H9 (cell line): ENCODE results near the gene NPIPB6. TPM values are rescaled to one million over a fixed set of nuclear protein-coding genes. Genes with fewer than 3 reads are reported as not detected.
A peak's percentile ranks its signal among the peaks of the same experiment; 100 is the strongest.

ENCODE experiments used
- DNase-seq: peaks from one replicate; pipeline ENCODE4 v3.0.0-alpha.2; 2017
- H2AFZ ChIP-seq: one replicate; pipeline ENCODE4 v1.6.1; 2013; ENCODE audit warnings: mild to moderate bottlenecking, low read length, control low read depth, moderate library complexity
- H2AK5ac ChIP-seq: 2 replicates; pipeline ENCODE4 v1.6.1; 2013; ENCODE audit warnings: low read length, control low read depth, mixed read lengths; ENCODE audit not compliant: insufficient read length
- H2BK120ac ChIP-seq: one replicate; pipeline ENCODE4 v1.6.1; 2013; ENCODE audit warnings: low read depth, mild to moderate bottlenecking, low read length, control low read depth, inconsistent platforms; ENCODE audit not compliant: poor library complexity, severe bottlenecking
- H2BK12ac ChIP-seq: 2 replicates; pipeline ENCODE4 v1.6.1; 2013; ENCODE audit warnings: low read length, control low read depth, mixed read lengths, low read depth; ENCODE audit not compliant: insufficient read length
- H2BK15ac ChIP-seq: 2 replicates; pipeline ENCODE4 v1.6.1; 2013; ENCODE audit warnings: low read depth, low read length, control low read depth
- H2BK20ac ChIP-seq: one replicate; pipeline ENCODE4 v1.6.1; 2013; ENCODE audit warnings: low read depth, mild to moderate bottlenecking, low read length, control low read depth, inconsistent platforms; ENCODE audit not compliant: poor library complexity, severe bottlenecking
- H2BK5ac ChIP-seq: 2 replicates; pipeline ENCODE4 v1.6.1; 2013; ENCODE audit warnings: low read length, control low read depth, mixed read lengths; ENCODE audit not compliant: insufficient read length
- H3K14ac ChIP-seq: 2 replicates; pipeline ENCODE4 v1.6.1; 2013; ENCODE audit warnings: low read length, control low read depth; ENCODE audit not compliant: insufficient read depth
- H3K18ac ChIP-seq: 2 replicates; pipeline ENCODE4 v1.6.1; 2013; ENCODE audit warnings: low read depth, mild to moderate bottlenecking, mixed read lengths, low read length, control low read depth; ENCODE audit not compliant: insufficient read length
- H3K23ac ChIP-seq: 2 replicates; pipeline ENCODE4 v1.6.1; 2013; ENCODE audit warnings: low read length, control low read depth, mixed read lengths, low read depth; ENCODE audit not compliant: insufficient read length
- H3K23me2 ChIP-seq: 2 replicates; pipeline ENCODE4 v1.6.1; 2013; ENCODE audit warnings: low read depth, mild to moderate bottlenecking, mixed read lengths, low read length, control low read depth; ENCODE audit not compliant: insufficient read length, poor library complexity, severe bottlenecking
- H3K27ac ChIP-seq: 2 replicates; pipeline ENCODE4 v1.5.1; 2013; ENCODE audit warnings: low read length, control low read depth, mixed read lengths, low read depth; ENCODE audit not compliant: insufficient read length
- H3K27me3 ChIP-seq: 2 replicates; pipeline ENCODE4 v1.6.1; 2013; ENCODE audit warnings: low read length, control low read depth, inconsistent platforms; ENCODE audit not compliant: insufficient read depth
- H3K4ac ChIP-seq: 2 replicates; pipeline ENCODE4 v1.6.1; 2013; ENCODE audit warnings: low read depth, mild to moderate bottlenecking, control low read depth, inconsistent platforms, low read length, moderate library complexity
- H3K4me1 ChIP-seq: 2 replicates; pipeline ENCODE4 v1.6.1; 2013; ENCODE audit warnings: low read length, control low read depth, inconsistent platforms; ENCODE audit not compliant: insufficient read depth
- H3K4me2 ChIP-seq: 2 replicates; pipeline ENCODE4 v1.6.1; 2013; ENCODE audit warnings: low read length, control low read depth, mixed read lengths; ENCODE audit not compliant: insufficient read length, insufficient read depth
- H3K56ac ChIP-seq: 2 replicates; pipeline ENCODE4 v1.6.1; 2013; ENCODE audit warnings: low read depth, mild to moderate bottlenecking, mixed read lengths, low read length, control low read depth; ENCODE audit not compliant: insufficient read length
- H3K79me1 ChIP-seq: 2 replicates; pipeline ENCODE4 v1.6.1; 2013; ENCODE audit warnings: low read depth, mild to moderate bottlenecking, moderate library complexity, low read length, control low read depth, inconsistent platforms; ENCODE audit not compliant: insufficient read depth, poor library complexity, severe bottlenecking
- H3K79me2 ChIP-seq: 2 replicates; pipeline ENCODE4 v1.6.1; 2013; ENCODE audit warnings: low read length, control low read depth, inconsistent platforms; ENCODE audit not compliant: insufficient read depth
- H3K9ac ChIP-seq: 2 replicates; pipeline ENCODE4 v1.6.1; 2013; ENCODE audit warnings: low read length, control low read depth, mixed read lengths; ENCODE audit not compliant: insufficient read length; ENCODE audit errors: extremely low read depth
- H3K9me3 ChIP-seq: one replicate; pipeline ENCODE4 v1.6.1; 2013; ENCODE audit warnings: low read depth, low read length, inconsistent platforms; ENCODE audit not compliant: control insufficient read depth
- H3T11ph ChIP-seq: one replicate; pipeline ENCODE4 v1.6.1; 2013; ENCODE audit warnings: mild to moderate bottlenecking, low read length, control low read depth, inconsistent platforms
- H4K20me1 ChIP-seq: one replicate; pipeline ENCODE4 v1.6.1; 2013; ENCODE audit not compliant: control insufficient read depth, insufficient read length, insufficient read depth
- H4K5ac ChIP-seq: 2 replicates; pipeline ENCODE4 v1.6.1; 2013; ENCODE audit warnings: low read depth, mild to moderate bottlenecking, mixed read lengths, low read length, control low read depth; ENCODE audit not compliant: insufficient read length
- H4K8ac ChIP-seq: replicated peaks from 2 replicates; pipeline ENCODE4 v1.6.1; 2013; ENCODE audit warnings: low read length, control low read depth, mixed read lengths, low read depth; ENCODE audit not compliant: insufficient read length
- H4K91ac ChIP-seq: 2 replicates; pipeline ENCODE4 v1.6.1; 2013; ENCODE audit warnings: low read depth, mild to moderate bottlenecking, moderate library complexity, mixed read lengths, low read length, control low read depth; ENCODE audit not compliant: insufficient read length
- H3K27ac Mint-ChIP-seq, 3 experiments: 2 replicates in 2 of 3; 3 replicates in 1 of 3; pipeline ENCODE4 v1.8.0; 2020 to 2021; ENCODE audit warnings: mixed read lengths in 3 of 3, mild to moderate bottlenecking in 1 of 3, moderate library complexity in 1 of 3
- H3K27me3 Mint-ChIP-seq: 2 replicates; pipeline ENCODE4 v1.8.0; 2021; ENCODE audit warnings: low read depth, mild to moderate bottlenecking, moderate library complexity, mixed read lengths
- H3K36me3 Mint-ChIP-seq, 3 experiments: 2 replicates in 2 of 3; 3 replicates in 1 of 3; pipeline ENCODE4 v1.8.0; 2020 to 2021; ENCODE audit warnings: low read depth in 3 of 3, mixed read lengths in 3 of 3; ENCODE audit not compliant: insufficient read depth in 1 of 3
- H3K4me1 Mint-ChIP-seq, 2 experiments: 2 replicates each; pipeline ENCODE4 v1.8.0; 2020; ENCODE audit warnings: mixed read lengths in 2 of 2
- H3K4me3 Mint-ChIP-seq, 2 experiments: 2 replicates in 1 of 2; 3 replicates in 1 of 2; pipeline ENCODE4 v1.8.0; 2020 to 2021; ENCODE audit warnings: mild to moderate bottlenecking in 2 of 2, mixed read lengths in 2 of 2, moderate library complexity in 1 of 2
- H3K9me3 Mint-ChIP-seq, 2 experiments: 2 replicates in 1 of 2; 3 replicates in 1 of 2; pipeline ENCODE4 v1.8.0; 2020; ENCODE audit warnings: mild to moderate bottlenecking in 2 of 2, mixed read lengths in 2 of 2, moderate library complexity in 1 of 2
- WGBS: extraction: QIAGEN DNeasy Blood & Tissue Kit; methylation state at CpG from one replicate; pipeline ENCODE4 v1.1.7; 2013; ENCODE audit warnings: missing lambda C conversion rate, low lambda C conversion rate, mixed read lengths; ENCODE audit not compliant: insufficient read length; ENCODE audit errors: extremely low coverage; 5-methylcytosine and 5-hydroxymethylcytosine counted together
- microRNA-seq: library from miRNA; unstranded; fragments of <30 nt; microRNA quantifications from one replicate; pipeline ENCODE4, GENCODE V29; 2020; ENCODE audit warnings: borderline microRNAs expressed
- total RNA-seq: library from RNA; stranded (reverse); gene quantifications from 2 replicates; pipeline ENCODE4 v1.2.1, GENCODE V29; 2021
- TF ChIP-seq, protein P1 (sequence below): fragments of 200-600 bp; sonication (generic); conservative IDR thresholded peaks from 3 replicates; pipeline ENCODE4 v1.8.0; 2021; ENCODE audit warnings: antibody characterized with exemption, mild to moderate bottlenecking

NPIPB6 gene
- total RNA-seq, 1 experiment from 2014 or later: 5.2 TPM

- Histone ChIP-seq H3K14ac (peak overlapping the region; percentile 83), H4K5ac (no peak overlapping the region), H4K91ac (no peak overlapping the region), H4K20me1 (no peaks in the 10 kb centered on the region), H3K27ac (no peak overlapping the region), H3K56ac (no peak overlapping the region), H2BK20ac (no peak overlapping the region), H3K4ac (no peak overlapping the region; the same call in 1 of the 2 replicates), H3K79me1 (peaks cover 15% of the 10 kb centered on the region), H3K4me1 (peaks cover 3% of the 10 kb centered on the region; the same call in 1 of the 2 replicates), H3K9me3 (no peaks in the 10 kb centered on the region), H3K79me2 (peaks cover 21% of the 10 kb centered on the region; the same call in 1 of the 2 replicates), H2BK120ac (no peak overlapping the region), H2AK5ac (no peak overlapping the region), H3K4me2 (peak overlapping the region; percentile 72), H3K23ac (no peak overlapping the region), H2BK15ac (no peak overlapping the region), H2BK12ac (no peak overlapping the region), H3K23me2 (peaks cover 16% of the 10 kb centered on the region), H3K9ac (peak overlapping the region; percentile 79), H2AFZ (no peak overlapping the region), H2BK5ac (no peak overlapping the region), H3T11ph (no peak overlapping the region), H3K27me3 (no peaks in the 10 kb centered on the region), H4K8ac (no peak overlapping the region), H3K18ac (peak overlapping the region; percentile 45)
- Mint-ChIP-seq H3K27me3 (no peaks in the 10 kb centered on the region; the same call in 1 of the 2 replicates), H3K9me3 (no peaks in the 10 kb centered on the region), H3K36me3 (peaks cover 15 to 33% (median 25%) of the 10 kb centered on the region in 3 experiments; a peak in 6 of 7 replicates), H3K4me1 (peaks cover 45 to 47% of the 10 kb centered on the region in 2 experiments), H3K4me3 (peak overlapping the region; percentile 94 to 99), H3K27ac (peak overlapping the region; percentile 93 to 98 (median 95))
- peak; percentile 93 for DNase-seq
- TF ChIP-seq, protein P1, sequence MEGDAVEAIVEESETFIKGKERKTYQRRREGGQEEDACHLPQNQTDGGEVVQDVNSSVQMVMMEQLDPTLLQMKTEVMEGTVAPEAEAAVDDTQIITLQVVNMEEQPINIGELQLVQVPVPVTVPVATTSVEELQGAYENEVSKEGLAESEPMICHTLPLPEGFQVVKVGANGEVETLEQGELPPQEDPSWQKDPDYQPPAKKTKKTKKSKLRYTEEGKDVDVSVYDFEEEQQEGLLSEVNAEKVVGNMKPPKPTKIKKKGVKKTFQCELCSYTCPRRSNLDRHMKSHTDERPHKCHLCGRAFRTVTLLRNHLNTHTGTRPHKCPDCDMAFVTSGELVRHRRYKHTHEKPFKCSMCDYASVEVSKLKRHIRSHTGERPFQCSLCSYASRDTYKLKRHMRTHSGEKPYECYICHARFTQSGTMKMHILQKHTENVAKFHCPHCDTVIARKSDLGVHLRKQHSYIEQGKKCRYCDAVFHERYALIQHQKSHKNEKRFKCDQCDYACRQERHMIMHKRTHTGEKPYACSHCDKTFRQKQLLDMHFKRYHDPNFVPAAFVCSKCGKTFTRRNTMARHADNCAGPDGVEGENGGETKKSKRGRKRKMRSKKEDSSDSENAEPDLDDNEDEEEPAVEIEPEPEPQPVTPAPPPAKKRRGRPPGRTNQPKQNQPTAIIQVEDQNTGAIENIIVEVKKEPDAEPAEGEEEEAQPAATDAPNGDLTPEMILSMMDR: no peak
- WGBS: no CpG with 5 or more reads among the region's 60 CpGs
Measured at GRCh38 chr16:28292731-28293600, 70.3 kb downstream of the NPIPB6 start.

Small RNA genes lying within 50 kb of the gene (microRNA-seq; reads per million reads assigned to microRNA genes)
- gene MIR6862-1: not detected

Other genes with a start within 250 kb of the NPIPB6 start
- 124 and 130 TPM in 2 replicates for gene XPO6, start 151.5 kb downstream of the NPIPB6 start, total RNA-seq
- 65.5 and 69.7 TPM in 2 replicates for gene SBK1, start 71.0 kb downstream of the NPIPB6 start, total RNA-seq
- 102 and 105 TPM in 2 replicates for gene EIF3CL, start 40.3 kb upstream of the NPIPB6 start, total RNA-seq
- 0.20 TPM in 1 of 2 replicates, not detected in the other for gene NPIPB7, start 108.8 kb upstream of the NPIPB6 start, total RNA-seq
- 21.3 and 21.4 TPM in 2 replicates for gene CLN3, start 128.6 kb upstream of the NPIPB6 start, total RNA-seq
- not detected in 2 replicates for gene APOBR, start 131.1 kb upstream of the NPIPB6 start, total RNA-seq
- gene IL27, start 143.3 kb upstream of the NPIPB6 start, total RNA-seq: not detected in 2 replicates
- 0.15 and 0.35 TPM in 2 replicates for gene NUPR1, start 175.5 kb upstream of the NPIPB6 start, total RNA-seq
- 24.5 and 24.8 TPM in 2 replicates for gene SGF29, start 190.4 kb upstream of the NPIPB6 start, total RNA-seq
- gene SULT1A2, start 233.5 kb upstream of the NPIPB6 start, total RNA-seq: 0.35 and 0.66 TPM in 2 replicates
- 4.8 and 5.0 TPM in 2 replicates for gene SULT1A1, start 246.5 kb upstream of the NPIPB6 start, total RNA-seq